K562 (cell line): ENCODE measurements around the gene LYST. TPM values are rescaled to one million over a fixed set of nuclear protein-coding genes. Genes with fewer than 3 reads are reported as not detected.
"Not testable (repeated sequence)": the region's sequence is repeated elsewhere in the genome, so short reads cannot be mapped to it uniquely, and the experiment has no call there.

Source experiments
- ATAC-seq: fragments of 200-7000 bp; cut with Tn5 transposase; 3 replicates; pipeline ENCODE4 v1.9.1; 2020; ENCODE audit warnings: moderate library complexity
- BruUV-seq: library from RNA; stranded (reverse); fragments of 400-500 nt; replicated peaks from 2 replicates; lab custom pipeline; 2021; lab: Mats Ljungman, UMichigan
- CTCF ChIA-PET: fragments of 300-600 bp; formaldehyde crosslinking; extraction: SDS; loops from one replicate; lab custom pipeline; 2021; ENCODE audit warnings: low intra/inter-chr PET ratio; lab: Yijun Ruan, JAX
- POLR2A ChIA-PET: fragments of 300-600, 350-650 bp; sonication (Branson Sonifier 250); formaldehyde crosslinking; extraction: SDS; loops from one replicate; lab custom pipeline; 2021; ENCODE audit warnings: antibody characterized with exemption, inconsistent platforms; lab: Yijun Ruan, JAX
- DNase-seq, 4 experiments: peaks; one replicate each; pipeline versions ENCODE4 v3.0.0 to v3.0.0-alpha.2; 2011 to 2018; ENCODE audit warnings: low spot score in 3 of 4, mixed read lengths in 3 of 4; ENCODE audit errors: extremely low read depth in 1 of 4
- FAIRE-seq: peaks from 2 replicates; lab custom pipeline; 2011; peaks lifted over from hg19 to GRCh38; lab: Jason Lieb, UNC
- H2AFZ ChIP-seq: 2 replicates; pipeline ENCODE4 v1.6.0; 2011; ENCODE audit warnings: low read depth, low read length, control low read depth, inconsistent platforms
- H3K27ac ChIP-seq: fragments of 200-600 bp; 3 replicates; pipeline ENCODE4 v1.8.0; 2011; ENCODE audit warnings: low read depth, mild to moderate bottlenecking, control low read depth, inconsistent platforms, low read length, moderate library complexity, mixed read lengths; ENCODE audit errors: extremely low read depth
- H3K27me3 ChIP-seq, 2 experiments: fragments of 300-600 bp in 1 of 2; 2 replicates in 1 of 2; 3 replicates in 1 of 2; pipeline versions ENCODE4 v1.6.0 to v1.8.0; 2011; ENCODE audit warnings: inconsistent platforms in 2 of 2, low read length in 2 of 2, mild to moderate bottlenecking in 1 of 2, mixed read lengths in 1 of 2, moderate library complexity in 1 of 2; ENCODE audit not compliant: control insufficient read depth in 2 of 2, insufficient read depth in 2 of 2
- H3K36me3 ChIP-seq: fragments of 300-600 bp; 3 replicates; pipeline ENCODE4 v1.8.0; 2011; ENCODE audit warnings: mild to moderate bottlenecking, low read length, inconsistent platforms; ENCODE audit not compliant: control insufficient read depth, insufficient read depth
- H3K4me1 ChIP-seq, 2 experiments: fragments of 200-600 bp in 1 of 2; replicated peaks in 1 of 2; 2 replicates in 1 of 2; 3 replicates in 1 of 2; pipeline versions ENCODE4 v1.5.1 to v1.8.0; 2011; ENCODE audit warnings: inconsistent platforms in 2 of 2, low read length in 2 of 2, mild to moderate bottlenecking in 1 of 2, mixed read lengths in 1 of 2, moderate library complexity in 1 of 2; ENCODE audit not compliant: control insufficient read depth in 2 of 2, insufficient read depth in 2 of 2
- H3K4me2 ChIP-seq: 2 replicates; pipeline ENCODE4 v1.6.1; 2011; ENCODE audit warnings: low read length, control low read depth, inconsistent platforms, mixed read lengths; ENCODE audit not compliant: insufficient read depth
- H3K4me3 ChIP-seq: fragments of 200-600 bp; sonication (generic), shearing (Covaris generic); 2 replicates; pipeline ENCODE4 v1.5.1; 2016; ENCODE audit warnings: control low read depth, inconsistent platforms
- H3K79me2 ChIP-seq: fragments of 200-600 bp; 3 replicates; pipeline ENCODE4 v1.8.0; 2011; ENCODE audit warnings: low read length, inconsistent platforms; ENCODE audit not compliant: control insufficient read depth, insufficient read depth
- H3K9ac ChIP-seq, 2 experiments: 2 replicates each; pipeline versions ENCODE4 v1.6.0 to v1.6.1; 2011; ENCODE audit warnings: low read depth in 2 of 2, low read length in 2 of 2, control low read depth in 1 of 2, inconsistent platforms in 1 of 2, mild to moderate bottlenecking in 1 of 2, mixed read lengths in 1 of 2; ENCODE audit not compliant: insufficient read depth in 1 of 2
- H3K9me1 ChIP-seq: one replicate; pipeline ENCODE4 v1.6.0; 2011; ENCODE audit warnings: inconsistent platforms, mild to moderate bottlenecking, low read length, moderate library complexity; ENCODE audit not compliant: control insufficient read depth, insufficient read depth
- H3K9me3 ChIP-seq: replicated peaks from 2 replicates; pipeline ENCODE4 v1.5.1; 2011; ENCODE audit warnings: low read depth, low read length, inconsistent platforms; ENCODE audit not compliant: control insufficient read depth, insufficient read depth
- H4K20me1 ChIP-seq: replicated peaks from 2 replicates; pipeline ENCODE4 v1.6.1; 2011; ENCODE audit warnings: low read length, inconsistent platforms, mixed read lengths; ENCODE audit not compliant: control insufficient read depth, insufficient read depth
- FOXA1 ChIP-seq: fragments of 450-650 bp; IDR thresholded peaks from 2 replicates; pipeline ENCODE4 v1.6.1; 2016; ENCODE audit warnings: mild to moderate bottlenecking, borderline replicate concordance
- HDAC2 ChIP-seq: fragments of 450-650 bp; IDR thresholded peaks from 2 replicates; pipeline ENCODE4 v1.6.1; 2016; ENCODE audit warnings: mild to moderate bottlenecking
- USF2 ChIP-seq: sonication (generic); formaldehyde crosslinking; IDR thresholded peaks from 2 replicates; pipeline ENCODE4 v1.5.0; 2020; ENCODE audit warnings: missing genetic modification reagents
- ZNF134 ChIP-seq: fragments of 250-450 bp; sonication (Bioruptor Pico); conservative IDR thresholded peaks from 2 replicates; pipeline ENCODE4 v1.4.0; 2020
- ZNF318 ChIP-seq, 2 experiments: fragments of 450-650 bp; IDR thresholded peaks; 2 replicates each; pipeline ENCODE4 v1.6.1; 2016; ENCODE audit warnings: mild to moderate bottlenecking in 2 of 2, borderline replicate concordance in 1 of 2, low read depth in 1 of 2, moderate library complexity in 1 of 2
- ZNF589 ChIP-seq: fragments of 200-800 bp; sonication (Bioruptor generic); IDR thresholded peaks from 2 replicates; pipeline ENCODE4 v1.6.1; 2016; ENCODE audit warnings: low read depth, missing genetic modification characterization, missing compliant biosample characterization
- WGBS: fragments of 100-300 bp; shearing (Covaris generic); methylation state at CpG from one replicate; pipeline ENCODE4 v1.1.6; 2016; ENCODE audit warnings: low coverage, mixed read lengths; ENCODE audit not compliant: insufficient coverage; ENCODE audit errors: missing lambda C conversion rate; 5-methylcytosine and 5-hydroxymethylcytosine counted together
- in situ Hi-C: fragments of 300-500 bp; cut with MboI; formaldehyde crosslinking; loops from 4 replicates; pipeline ENCODE4 v1.15.0; 2018; ENCODE audit warnings: inconsistent platforms, mixed read lengths
- intact Hi-C: fragments of 100-400 bp; cut with micrococcal nuclease; formaldehyde crosslinking; loops from 2 replicates; pipeline ENCODE4 v1.14.2; 2022
- polyA plus RNA-seq, 8 experiments: library from polyadenylated mRNA; depleted of rRNA in 4 of 8; stranded (reverse) in 5 of 8; unstranded in 3 of 8; fragments of >200 nt; fragmentation: Nextera tagmentation in 2 of 8; fragmentation: Illumina TruSeq in 1 of 8; extraction: Ambion mirVana in 2 of 8; extraction: Trizol in 1 of 8; gene quantifications; 2 replicates each; pipeline versions ENCODE4 v1.2.1 to v1.2.3, GENCODE V29; 2011 to 2014; ENCODE audit warnings: inconsistent platforms in 1 of 8, missing spikeins in 1 of 8
- total RNA-seq, 7 experiments: library from RNA; depleted of rRNA in 6 of 7; stranded (reverse); fragments of >200 nt in 6 of 7; fragmentation: Illumina TruSeq in 2 of 7; extraction: Trizol in 2 of 7; gene quantifications; 2 replicates each; pipeline versions ENCODE4 v1.2.1 to v1.2.3, GENCODE V29; 2011 to 2021; ENCODE audit warnings: low replicate concordance in 1 of 7

The LYST gene
- total and polyA plus RNA-seq, 9 of the 15 experiments (the other 6 are each of a cell fraction or from before 2014, with no cell fraction given), result 0.73 to 2.4 (median 1.4) TPM

GRCh38 chr1:235647537-235647936, 219.2 kb downstream of the LYST start:
- H3K4me3 ChIP-seq, CTCF ChIA-PET, H3K36me3 ChIP-seq, intact Hi-C loops, H3K9me3 ChIP-seq, BruUV-seq, H3K79me2 ChIP-seq, POLR2A ChIA-PET, H4K20me1 ChIP-seq, in situ Hi-C loops, ATAC-seq, H2AFZ ChIP-seq, H3K4me2 ChIP-seq, DNase-seq, FAIRE-seq, H3K9me1 ChIP-seq, H3K9ac ChIP-seq, H3K27ac ChIP-seq: not testable (repeated sequence)
- Histone ChIP-seq H3K27me3 (peaks cover 28 to 61% of the 10 kb centered on the region in 2 experiments), H3K4me1 (peaks cover 0 to 10% of the 10 kb centered on the region in 2 experiments; a peak in 2 of 5 replicates)
- under 1% methylated on average over 12 of the region's 12 CpGs for WGBS

GRCh38 chr1:235646463-235646862, 220.2 kb downstream of the LYST start:
- no peaks in the 10 kb centered on the region for H3K36me3 ChIP-seq
- no peak for DNase-seq
- no peaks in the 10 kb centered on the region for H3K9me1 ChIP-seq
- no peak overlapping the region for H3K9ac ChIP-seq
- no TSS peak for BruUV-seq
- no peak overlapping the region for H2AFZ ChIP-seq
- intact Hi-C loops (no loop called here), in situ Hi-C loops (no loop called here)
- no peak overlapping the region for H3K4me2 ChIP-seq
- peaks cover 0 to 16% of the 10 kb centered on the region in 2 experiments; a peak in 2 of 5 replicates for H3K4me1 ChIP-seq
- H3K27ac ChIP-seq, result no peak overlapping the region
- 0% methylated on average over 9 of the region's 9 CpGs for WGBS
- no peak for FAIRE-seq
- 0 out of 2 replicates have a peak, but pooled peaks cover 4% of the 10 kb centered on the region for H4K20me1 ChIP-seq
- H3K79me2 ChIP-seq, result no peaks in the 10 kb centered on the region
- H3K9me3 ChIP-seq, result no peaks in the 10 kb centered on the region
- CTCF ChIA-PET, result no interaction called here
- POLR2A ChIA-PET, result interaction anchor here (0.6 to 0.9 kb wide), 2 partner anchors 9 to 31 kb away, joined by 3 to 6 read pairs; no protein-coding TSS in a partner anchor
- peaks cover 36 to 71% of the 10 kb centered on the region in 2 experiments for H3K27me3 ChIP-seq
- ATAC-seq, result no peak
- no peak overlapping the region for H3K4me3 ChIP-seq
- no peak for TF ChIP-seq FOXA1
- TF ChIP-seq HDAC2, result no peak
- no peak for TF ChIP-seq ZNF589
- TF ChIP-seq ZNF318 (IDR thresholded peaks at IDR 0.05; ENCODE audit: borderline replicate concordance in 1 of 2, low read depth in 1 of 2), result no peak
- no peak for TF ChIP-seq USF2 (CRISPR knock-in tag)
- no peak for TF ChIP-seq ZNF134 (CRISPR knock-in tag)
